HG02973 (cell line): Measurements from ENCODE around the gene SOSTDC1.

ENCODE experiments used
- ATAC-seq: cut with Tn5 transposase; IDR thresholded peaks from one replicate; pipeline ENCODE4 v1.9.1; 2021; ENCODE audit warnings: moderate library complexity; ENCODE audit not compliant: unreplicated experiment

SOSTDC1 gene

GRCh38 chr7:16420649-16421332, 44.7 kb downstream of the SOSTDC1 start:
- peak; percentile 90 for ATAC-seq

GRCh38 chr7:16420329-16420648, 45.2 kb downstream of the SOSTDC1 start:
- ATAC-seq, result no peak

DNA sequence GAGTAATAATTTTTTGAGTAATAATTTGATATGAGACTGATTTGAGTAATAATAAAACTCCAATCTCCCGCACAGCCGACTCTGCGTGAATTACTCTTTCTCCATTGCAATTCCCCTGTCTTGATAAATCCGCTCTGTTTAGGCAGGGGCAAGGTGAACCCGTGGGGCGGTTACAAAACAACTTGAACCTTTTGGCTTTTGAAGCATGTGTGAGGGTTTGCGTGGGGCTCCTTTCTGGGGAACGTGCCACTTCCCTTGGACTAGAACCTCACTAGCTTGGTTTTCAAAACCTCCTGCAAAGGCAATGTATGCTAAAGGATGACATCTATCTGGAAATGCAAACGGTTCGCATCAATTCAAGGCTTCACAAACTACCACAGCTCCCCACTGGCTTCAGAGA, 45.7 kb downstream of the SOSTDC1 start:
- ATAC-seq, result no peak

DNA sequence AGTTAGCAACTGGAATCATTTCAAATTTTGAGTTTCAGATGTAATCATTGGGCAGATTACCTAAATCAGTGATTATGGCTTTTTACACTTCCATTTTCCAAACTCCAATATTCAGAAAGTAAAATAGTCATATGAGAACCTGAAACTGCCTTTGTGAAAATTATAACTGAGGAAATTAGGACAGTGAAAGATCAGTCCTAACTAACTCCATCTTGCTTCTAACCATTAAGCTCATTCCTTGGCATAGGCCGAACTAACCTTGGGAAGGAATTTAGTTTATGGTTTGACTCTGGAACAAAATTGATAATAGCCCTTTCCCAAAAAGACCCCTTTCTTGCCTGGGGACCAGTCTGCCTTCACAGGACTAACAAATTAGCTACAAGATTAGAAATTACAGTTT, 46.4 kb downstream of the SOSTDC1 start:
- ATAC-seq, result no peak

GRCh38 chr7:16417906-16418305, 47.6 kb downstream of the SOSTDC1 start:
- no peak for ATAC-seq

- ATAC-seq, result no peak
Observed at GRCh38 chr7:16416289-16417282, 49.0 kb downstream of the SOSTDC1 start.

DNA sequence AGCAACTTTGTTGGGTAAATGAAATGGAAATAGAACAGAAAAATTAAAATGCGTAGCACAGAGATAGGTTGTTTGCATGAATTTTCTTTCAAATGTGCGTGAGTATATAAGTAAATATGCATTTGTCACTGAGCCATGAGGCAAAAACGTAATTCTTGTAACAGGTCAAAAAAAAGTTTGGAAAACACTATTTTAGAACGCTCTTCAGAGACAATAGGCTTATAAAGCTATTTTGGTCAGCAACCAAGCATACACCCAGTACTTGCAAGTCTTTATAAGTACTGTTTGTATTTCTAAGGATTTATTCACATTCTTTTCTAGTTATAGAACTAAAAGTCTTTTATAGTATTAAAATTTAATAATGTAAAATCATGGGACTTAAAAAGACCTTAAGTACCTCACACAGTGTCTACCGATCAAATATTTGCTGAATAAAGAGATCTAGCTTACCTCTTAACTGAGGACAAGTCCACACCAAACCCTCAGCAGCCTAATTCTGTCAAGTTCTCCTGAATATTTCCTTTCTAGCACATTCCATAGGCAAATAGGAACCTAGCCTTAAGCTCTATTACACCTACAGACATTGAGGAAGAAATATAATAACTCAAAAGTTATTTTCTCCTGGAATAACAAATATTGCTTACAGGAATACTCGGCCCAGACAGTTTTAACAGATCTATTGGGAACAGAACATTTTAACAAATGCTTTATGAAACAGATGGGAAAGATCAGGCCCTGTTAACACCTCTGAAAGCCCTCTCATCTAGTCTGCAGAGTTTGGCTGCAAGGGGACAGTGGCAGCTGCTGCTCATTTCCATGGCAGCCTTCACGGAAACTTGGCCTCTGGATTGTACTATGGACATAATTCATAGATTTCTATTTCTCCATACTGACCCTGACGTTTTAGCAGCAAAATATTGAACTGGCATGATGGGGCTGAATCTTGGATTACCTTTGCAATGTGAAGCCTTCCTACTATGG, 53.0 kb downstream of the SOSTDC1 start:
- no peak for ATAC-seq
